ENCODE results near the gene DOCK1. TPM values are rescaled to one million over a fixed set of nuclear protein-coding genes. Genes with fewer than 3 reads are reported as not detected.

Gene DOCK1
- total RNA-seq, 1 donor from 2014 or later = 78.8 TPM

GRCh38 chr10:127318396-127318795 lies 413.2 kb downstream of the DOCK1 start:
- no peak for DNase-seq

GRCh38 chr10:127319271-127319670 lies 414.0 kb downstream of the DOCK1 start:
- no peak for DNase-seq

GRCh38 chr10:127319691-127320090 lies 414.5 kb downstream of the DOCK1 start:
- DNase-seq = no peak

- no peak for DNase-seq
Observed at GRCh38 chr10:127320176-127320575, 414.9 kb downstream of the DOCK1 start.

- no peak for DNase-seq
Observed at GRCh38 chr10:127322286-127322685, 417.1 kb downstream of the DOCK1 start.

- DNase-seq = no peak
Observed at GRCh38 chr10:127325506-127325905, 420.3 kb downstream of the DOCK1 start.

- no peak for DNase-seq
Observed at GRCh38 chr10:127326883-127327282, 421.7 kb downstream of the DOCK1 start.

GRCh38 chr10:127331696-127332095 lies 426.5 kb downstream of the DOCK1 start:
- no peak for DNase-seq

- DNase-seq = no peak
Observed at GRCh38 chr10:127332631-127333030, 427.4 kb downstream of the DOCK1 start.

- no peak for DNase-seq
Observed at GRCh38 chr10:127337801-127338200, 432.6 kb downstream of the DOCK1 start.

GRCh38 chr10:127338399-127339110 lies 433.3 kb downstream of the DOCK1 start:
- peak; percentile 24 for DNase-seq

- no peak for DNase-seq
Observed at GRCh38 chr10:127343821-127344220, 438.6 kb downstream of the DOCK1 start.

- no peak for DNase-seq
Observed at GRCh38 chr10:127344346-127344745, 439.1 kb downstream of the DOCK1 start.

GRCh38 chr10:127345231-127345965 lies 440.2 kb downstream of the DOCK1 start:
- no peak for DNase-seq

- DNase-seq = no peak
Observed at GRCh38 chr10:127346604-127347003, 441.4 kb downstream of the DOCK1 start.

GRCh38 chr10:127347202-127347959 lies 442.2 kb downstream of the DOCK1 start:
- DNase-seq = no peak

GRCh38 chr10:127349737-127350136 lies 444.5 kb downstream of the DOCK1 start:
- no peak for DNase-seq

- no peak for DNase-seq
Observed at GRCh38 chr10:127351542-127351941, 446.3 kb downstream of the DOCK1 start.

- DNase-seq = no peak
Observed at GRCh38 chr10:127353544-127353943, 448.3 kb downstream of the DOCK1 start.

GRCh38 chr10:127354255-127354654 lies 449.0 kb downstream of the DOCK1 start:
- DNase-seq = no peak

- DNase-seq = no peak
Observed at GRCh38 chr10:127354992-127355391, 449.8 kb downstream of the DOCK1 start.

GRCh38 chr10:127356360-127356759 lies 451.1 kb downstream of the DOCK1 start:
- DNase-seq = no peak

GRCh38 chr10:127357265-127357664 lies 452.0 kb downstream of the DOCK1 start:
- no peak for DNase-seq

Data from tongue (tissue), 2 donors.